Stimulated activated naive B cell treated with anti-CD40 and anti-IgM and Interleukin-4, amounts not matched to agents 10 μg/mL and 1 μg/mL and 100 μg/mL, for 72 hours (primary cell): ENCODE data around the gene ATP10D.

Source experiments
- ATAC-seq, 2 donors: fragments of 150-1000 bp; cut with Tn5 transposase; replicated peaks; 2 replicates each; pipeline ENCODE4 v1.10.0; 2021; ENCODE audit warnings: moderate library complexity in 1 of 2
- DNase-seq: peaks from one replicate; pipeline ENCODE4 v3.0.0; 2021
- H3K27ac Mint-ChIP-seq: one replicate; pipeline ENCODE4 v1.8.0; 2022; ENCODE audit warnings: mild to moderate bottlenecking, mixed read lengths
- H3K27me3 Mint-ChIP-seq, 2 donors: one replicate each; pipeline ENCODE4 v1.8.0; 2022; ENCODE audit warnings: mixed read lengths in 2 of 2
- H3K36me3 Mint-ChIP-seq, 2 donors: one replicate each; pipeline ENCODE4 v1.8.0; 2022; ENCODE audit warnings: mixed read lengths in 2 of 2, mild to moderate bottlenecking in 1 of 2
- H3K4me1 Mint-ChIP-seq, 2 donors: one replicate each; pipeline ENCODE4 v1.8.0; 2022; ENCODE audit warnings: mixed read lengths in 2 of 2, mild to moderate bottlenecking in 1 of 2
- H3K4me3 Mint-ChIP-seq, 2 donors: one replicate each; pipeline ENCODE4 v1.8.0; 2022; ENCODE audit warnings: mild to moderate bottlenecking in 2 of 2, mixed read lengths in 2 of 2, moderate library complexity in 1 of 2
- H3K9me3 Mint-ChIP-seq, 2 donors: one replicate each; pipeline ENCODE4 v1.8.0; 2022; ENCODE audit warnings: mixed read lengths in 2 of 2, mild to moderate bottlenecking in 1 of 2

The ATP10D gene

DNA sequence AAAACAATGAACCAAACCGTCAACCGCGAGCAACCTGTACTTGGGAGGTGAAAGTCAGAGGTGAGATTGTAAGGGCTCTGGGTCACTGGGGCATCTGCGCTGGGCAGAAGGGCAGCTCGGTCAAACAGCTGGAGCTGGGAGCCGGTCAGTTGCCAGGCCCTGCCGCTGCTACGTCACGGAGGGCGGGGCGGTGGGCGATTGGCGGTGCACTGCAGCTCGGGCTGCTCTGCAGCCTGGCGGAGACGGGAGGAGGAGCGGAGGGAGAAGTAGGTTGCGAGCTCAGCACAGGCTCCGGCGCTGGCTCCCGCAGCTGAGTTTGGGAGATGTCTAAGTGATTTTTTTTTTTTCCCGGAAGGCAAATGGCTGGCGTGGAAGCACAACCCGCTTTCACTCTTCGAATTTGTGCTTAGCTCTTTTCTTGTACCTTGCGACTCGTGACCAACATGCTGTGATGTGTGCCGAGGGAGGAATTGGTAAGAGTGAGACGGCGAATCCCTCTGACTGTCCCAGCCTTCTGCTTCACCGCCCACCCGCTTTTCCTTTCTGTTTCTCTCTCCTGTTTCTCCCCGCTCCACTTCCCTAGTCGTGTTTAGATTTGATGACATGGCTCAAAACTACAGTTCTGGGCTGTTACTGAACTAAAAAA lies at the start of gene ATP10D:
TSS of gene ATP10D (plus strand) at position 229 of the 646 bp plus-strand sequence. CDS start 27,266 bp downstream, outside the sequence.
- peak within 1 kb of the TSS; percentile 97 for H3K27ac Mint-ChIP-seq
- ATAC-seq (peak; percentile 97 to 98), DNase-seq (peak; percentile 85)
- H3K4me1 Mint-ChIP-seq, result peaks cover 18 to 43% of the 10 kb centered on the region in 2 donors
- H3K27me3 Mint-ChIP-seq, result no peaks in the 10 kb centered on the region
- H3K9me3 Mint-ChIP-seq, result peaks cover 0 to 1% of the 10 kb centered on the region in 2 donors
- peak within 1 kb of the TSS; percentile 95 for H3K4me3 Mint-ChIP-seq
- H3K36me3 Mint-ChIP-seq, result peaks cover 4 to 7% of the 10 kb centered on the region in 2 donors

- peaks cover 10 to 14% of the 10 kb centered on the region in 2 donors for H3K36me3 Mint-ChIP-seq
- peak; percentile 69 to 79 for ATAC-seq
- DNase-seq, result peak; percentile 4
- H3K27me3 Mint-ChIP-seq, result no peaks in the 10 kb centered on the region
- peak overlapping the region; percentile 59 for H3K4me3 Mint-ChIP-seq
- H3K27ac Mint-ChIP-seq, result peak overlapping the region; percentile 39
- H3K9me3 Mint-ChIP-seq, result no peaks in the 10 kb centered on the region
- peaks cover 11 to 15% of the 10 kb centered on the region in 2 donors for H3K4me1 Mint-ChIP-seq
These were observed 42.1 kb upstream of the ATP10D start for GRCh38 chr4:47442980-47443379.

DNA sequence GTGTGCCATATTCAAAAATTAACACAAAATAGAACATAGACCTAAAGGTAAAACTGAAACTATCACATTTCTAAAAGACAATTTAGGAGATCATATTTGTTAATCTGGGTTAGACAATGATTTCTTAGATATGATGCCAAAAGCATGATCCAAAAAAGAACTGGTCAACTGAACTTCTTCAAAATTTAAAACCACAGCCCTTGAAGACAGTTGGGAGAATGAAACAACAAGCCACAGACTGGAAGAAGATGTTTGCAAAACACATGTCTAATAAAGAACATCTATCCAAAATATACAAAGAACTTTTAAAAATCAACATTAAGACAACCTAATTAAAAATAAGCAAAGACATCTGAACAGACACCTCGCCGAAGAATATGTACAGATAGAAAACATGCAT lies 41.0 kb upstream of the ATP10D start:
- no peaks in the 10 kb centered on the region for H3K27me3 Mint-ChIP-seq
- H3K27ac Mint-ChIP-seq, result no peak overlapping the region
- H3K36me3 Mint-ChIP-seq, result peaks cover 15 to 20% of the 10 kb centered on the region in 2 donors

DNA sequence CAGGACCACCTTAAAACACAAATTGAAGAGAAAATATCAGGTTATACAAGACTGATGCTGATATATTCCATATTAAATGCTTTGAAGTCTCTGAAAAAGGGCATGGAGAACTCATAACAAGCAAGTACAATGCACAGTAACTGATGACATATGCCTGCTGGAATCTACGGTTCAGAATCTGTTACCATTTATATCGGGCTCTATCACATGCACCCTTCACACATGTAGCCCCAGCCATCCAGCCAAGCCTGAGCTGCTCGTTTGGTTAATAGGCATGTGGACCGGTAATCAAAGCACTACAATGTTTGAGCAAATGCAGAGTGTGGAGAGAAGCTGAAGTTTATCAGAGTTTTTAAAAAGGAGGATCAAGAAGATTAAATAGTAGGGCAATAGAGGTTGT lies 33.4 kb upstream of the ATP10D start:
- Mint-ChIP-seq H3K27me3 (no peaks in the 10 kb centered on the region), H3K4me1 (peaks cover 0 to 3% of the 10 kb centered on the region in 2 donors), H3K4me3 (no peak overlapping the region), H3K27ac (no peak overlapping the region), H3K9me3 (no peaks in the 10 kb centered on the region), H3K36me3 (peaks cover 37 to 49% of the 10 kb centered on the region in 2 donors)
- ATAC-seq (no peak), DNase-seq (no peak)

More for the DNA sequence above, 41.0 kb upstream of the ATP10D start:
- DNase-seq (no peak), ATAC-seq (no peak)
- Mint-ChIP-seq H3K4me1 (peaks cover 11 to 15% of the 10 kb centered on the region in 2 donors), H3K9me3 (no peaks in the 10 kb centered on the region), H3K4me3 (no peak overlapping the region)

- peaks cover 34 to 58% of the 10 kb centered on the region in 2 donors for H3K4me1 Mint-ChIP-seq
- DNase-seq (no peak), ATAC-seq (peak; percentile 6 to 12)
- peaks cover 7 to 14% of the 10 kb centered on the region in 2 donors for H3K36me3 Mint-ChIP-seq
- H3K27ac Mint-ChIP-seq, result peak overlapping the region; percentile 94
- no peaks in the 10 kb centered on the region for H3K9me3 Mint-ChIP-seq
- H3K4me3 Mint-ChIP-seq, result peak overlapping the region; percentile 91 to 95
- H3K27me3 Mint-ChIP-seq, result no peaks in the 10 kb centered on the region
These were observed 22.3 kb upstream of the ATP10D start for GRCh38 chr4:47462799-47463234.

GRCh38 chr4:47463235-47463956 lies 21.7 kb upstream of the ATP10D start, which contains the start of gene COMMD8:
Gene COMMD8 (minus strand): TSS chr4:47463702. CDS start chr4:47463651, 51 bp downstream.
- ATAC-seq, result peak; percentile 88 to 90

GRCh38 chr4:47465004-47465403 lies 20.1 kb upstream of the ATP10D start:
- DNase-seq (peak; percentile 32), ATAC-seq (peak; percentile 58 to 59)
- H3K27me3 Mint-ChIP-seq, result no peaks in the 10 kb centered on the region
- peak overlapping the region; percentile 32 for H3K27ac Mint-ChIP-seq
- H3K4me3 Mint-ChIP-seq, result no peak overlapping the region
- no peaks in the 10 kb centered on the region for H3K36me3 Mint-ChIP-seq
- H3K4me1 Mint-ChIP-seq, result peaks cover 34 to 58% of the 10 kb centered on the region in 2 donors
- no peaks in the 10 kb centered on the region for H3K9me3 Mint-ChIP-seq

More at GRCh38 chr4:47463235-47463956, 21.7 kb upstream of the ATP10D start, which contains the start of gene COMMD8:
- Mint-ChIP-seq H3K4me3 (peak within 1 kb of the TSS; percentile 91 to 95), H3K9me3 (no peaks in the 10 kb centered on the region), H3K36me3 (peaks cover 4 to 12% of the 10 kb centered on the region in 2 donors), H3K27me3 (no peaks in the 10 kb centered on the region), H3K27ac (peak within 1 kb of the TSS; percentile 94), H3K4me1 (peaks cover 34 to 58% of the 10 kb centered on the region in 2 donors)
- DNase-seq, result peak; percentile 98

- Mint-ChIP-seq H3K27me3 (no peaks in the 10 kb centered on the region), H3K27ac (peak overlapping the region; percentile 63), H3K9me3 (no peaks in the 10 kb centered on the region), H3K4me1 (peaks cover 31 to 52% of the 10 kb centered on the region in 2 donors), H3K4me3 (no peak overlapping the region), H3K36me3 (no peaks in the 10 kb centered on the region)
- ATAC-seq (no peak), DNase-seq (no peak)
These were observed 18.9 kb upstream of the ATP10D start for GRCh38 chr4:47466056-47466785.

DNA sequence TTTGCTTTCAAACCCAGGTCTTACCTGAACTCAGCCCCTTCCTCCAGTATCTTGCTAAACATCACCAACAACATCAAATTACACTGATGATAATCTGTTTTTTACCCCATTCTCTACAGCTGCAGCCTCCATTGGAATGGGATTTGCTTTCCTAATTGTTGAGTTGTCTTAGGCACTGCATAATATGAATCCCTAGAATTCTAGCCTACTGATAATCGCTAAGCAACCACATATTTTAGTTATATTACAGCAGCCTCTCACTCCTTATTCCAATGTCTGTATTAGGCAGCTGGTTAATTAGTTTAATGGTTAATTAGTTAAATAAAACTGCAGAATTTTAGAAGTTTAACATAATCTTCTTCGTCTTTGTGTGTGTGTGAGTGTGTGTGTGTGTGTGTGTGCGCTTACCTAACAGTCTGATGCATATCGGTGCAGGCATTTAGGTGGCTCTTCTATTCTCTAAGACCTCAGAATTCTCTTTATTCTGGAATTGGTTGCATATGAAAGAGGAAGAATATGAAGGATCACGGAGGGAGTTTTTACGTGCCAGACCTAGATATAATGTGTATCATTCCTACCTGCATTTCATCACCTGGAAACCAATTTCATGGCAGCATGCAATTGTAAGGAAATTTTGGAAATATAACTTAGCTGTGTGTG lies 16.2 kb upstream of the ATP10D start:
- Mint-ChIP-seq H3K27ac (no peak overlapping the region), H3K27me3 (no peaks in the 10 kb centered on the region), H3K4me3 (no peak overlapping the region), H3K9me3 (no peaks in the 10 kb centered on the region), H3K36me3 (no peaks in the 10 kb centered on the region), H3K4me1 (peaks cover 15 to 34% of the 10 kb centered on the region in 2 donors)
- DNase-seq (no peak), ATAC-seq (no peak)

GRCh38 chr4:47469951-47470350 lies 15.1 kb upstream of the ATP10D start:
- no peak overlapping the region for H3K27ac Mint-ChIP-seq
- H3K27me3 Mint-ChIP-seq, result no peaks in the 10 kb centered on the region
- ATAC-seq, result no peak
- H3K4me3 Mint-ChIP-seq, result no peak overlapping the region
- no peak for DNase-seq
- peaks cover 13 to 26% of the 10 kb centered on the region in 2 donors for H3K4me1 Mint-ChIP-seq
- no peaks in the 10 kb centered on the region for H3K36me3 Mint-ChIP-seq
- H3K9me3 Mint-ChIP-seq, result no peaks in the 10 kb centered on the region

DNA sequence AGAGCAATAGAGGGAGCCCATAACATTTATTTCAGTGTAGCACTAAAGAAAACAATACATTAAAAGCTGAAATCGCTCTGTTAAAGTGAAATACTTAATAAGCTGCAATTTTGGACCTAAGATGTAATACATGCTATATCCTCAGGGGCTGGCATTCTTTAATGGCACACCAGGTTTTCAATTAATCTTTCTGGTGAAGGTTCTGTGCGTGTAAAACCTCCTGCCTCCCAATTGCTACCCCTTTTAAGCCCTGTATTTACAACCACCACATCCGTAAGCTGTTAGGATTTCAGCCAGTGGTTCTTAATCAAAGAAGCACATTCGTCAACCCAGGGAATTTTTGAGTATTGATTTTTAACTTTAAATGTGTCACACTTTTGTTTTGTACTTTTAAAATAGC lies 14.0 kb upstream of the ATP10D start:
- no peaks in the 10 kb centered on the region for H3K36me3 Mint-ChIP-seq
- no peak overlapping the region for H3K4me3 Mint-ChIP-seq

GRCh38 chr4:47471591-47471990 lies 13.5 kb upstream of the ATP10D start:
- no peaks in the 10 kb centered on the region for H3K27me3 Mint-ChIP-seq
- H3K36me3 Mint-ChIP-seq, result no peaks in the 10 kb centered on the region
- ATAC-seq (no peak), DNase-seq (no peak)
- no peaks in the 10 kb centered on the region for H3K9me3 Mint-ChIP-seq
- peaks cover 2 to 10% of the 10 kb centered on the region in 2 donors for H3K4me1 Mint-ChIP-seq
- H3K4me3 Mint-ChIP-seq, result no peak overlapping the region
- no peak overlapping the region for H3K27ac Mint-ChIP-seq

More for the DNA sequence above, 14.0 kb upstream of the ATP10D start:
- peaks cover 5 to 15% of the 10 kb centered on the region in 2 donors for H3K4me1 Mint-ChIP-seq
- H3K27ac Mint-ChIP-seq, result no peak overlapping the region
- H3K27me3 Mint-ChIP-seq, result no peaks in the 10 kb centered on the region
- DNase-seq, result no peak
- ATAC-seq, result no peak
- no peaks in the 10 kb centered on the region for H3K9me3 Mint-ChIP-seq

GRCh38 chr4:47473141-47473750 lies 11.8 kb upstream of the ATP10D start:
- ATAC-seq (no peak), DNase-seq (no peak)
- Mint-ChIP-seq H3K27ac (no peak overlapping the region), H3K27me3 (no peaks in the 10 kb centered on the region), H3K4me3 (no peak overlapping the region), H3K9me3 (no peaks in the 10 kb centered on the region), H3K4me1 (peaks cover 0 to 6% of the 10 kb centered on the region in 2 donors), H3K36me3 (no peaks in the 10 kb centered on the region)
